Inflammatory macrophage treated with lipopolysaccharide for 1 hour (primary cell): ENCODE data around the gene POLR3A.
"Not testable (repeated sequence)": the region's sequence is repeated elsewhere in the genome, so short reads cannot be mapped to it uniquely, and the experiment has no call there.

Experiments used
- DNase-seq, 2 donors: peaks; one replicate each; pipeline ENCODE4 v3.0.0-alpha.2; 2020 to 2022

Gene POLR3A

DNA sequence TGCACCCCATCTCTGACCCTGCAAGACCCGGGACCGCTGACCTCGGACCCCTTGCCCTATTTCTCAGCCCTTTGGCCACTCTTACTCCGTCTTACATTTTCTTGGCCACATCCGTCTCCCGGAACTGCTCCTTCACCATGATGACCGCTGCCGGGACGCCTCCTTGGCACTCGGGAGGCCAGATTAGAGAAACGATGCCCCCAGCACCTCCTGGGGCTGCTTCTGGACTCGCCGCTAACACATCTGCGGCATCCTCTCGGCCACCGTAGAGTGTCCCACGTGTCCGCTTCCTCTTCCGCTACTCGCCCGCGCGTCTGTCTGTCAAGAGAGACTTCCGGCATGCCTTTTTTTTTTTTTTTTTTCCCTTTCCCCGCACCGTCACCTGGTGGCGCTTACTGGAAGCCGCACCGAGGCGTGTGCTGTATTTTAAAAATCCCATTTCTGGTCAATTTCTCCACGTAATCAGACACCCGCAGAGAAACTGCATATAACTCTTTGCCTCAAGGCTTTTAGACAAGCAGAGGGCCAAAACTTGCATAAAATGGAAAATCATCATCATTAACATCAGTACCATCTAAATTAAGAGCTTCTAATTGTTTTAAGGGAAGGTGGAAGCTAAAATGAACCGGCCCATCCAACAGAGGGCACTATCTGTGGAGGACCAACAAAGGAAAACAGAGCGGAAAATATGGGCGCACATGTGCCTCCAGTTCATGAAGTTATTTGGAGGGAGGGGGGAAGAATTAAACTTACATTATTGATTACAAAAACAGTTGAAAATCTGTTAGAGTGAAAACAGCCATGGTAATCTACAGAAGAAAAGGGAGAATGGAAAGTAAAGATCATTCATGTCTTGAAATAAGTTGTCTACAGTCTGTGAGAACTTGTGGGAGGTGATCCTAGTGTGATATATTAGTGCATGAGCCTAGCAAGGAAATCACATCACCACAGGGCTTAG lies at the start of gene POLR3A:
Gene POLR3A, minus strand, starts transcription at position 247 of the 958 bp plus-strand sequence. Its CDS starts 108 bp downstream, at position 139.
- DNase-seq = peak; percentile 94 to 95

DNA sequence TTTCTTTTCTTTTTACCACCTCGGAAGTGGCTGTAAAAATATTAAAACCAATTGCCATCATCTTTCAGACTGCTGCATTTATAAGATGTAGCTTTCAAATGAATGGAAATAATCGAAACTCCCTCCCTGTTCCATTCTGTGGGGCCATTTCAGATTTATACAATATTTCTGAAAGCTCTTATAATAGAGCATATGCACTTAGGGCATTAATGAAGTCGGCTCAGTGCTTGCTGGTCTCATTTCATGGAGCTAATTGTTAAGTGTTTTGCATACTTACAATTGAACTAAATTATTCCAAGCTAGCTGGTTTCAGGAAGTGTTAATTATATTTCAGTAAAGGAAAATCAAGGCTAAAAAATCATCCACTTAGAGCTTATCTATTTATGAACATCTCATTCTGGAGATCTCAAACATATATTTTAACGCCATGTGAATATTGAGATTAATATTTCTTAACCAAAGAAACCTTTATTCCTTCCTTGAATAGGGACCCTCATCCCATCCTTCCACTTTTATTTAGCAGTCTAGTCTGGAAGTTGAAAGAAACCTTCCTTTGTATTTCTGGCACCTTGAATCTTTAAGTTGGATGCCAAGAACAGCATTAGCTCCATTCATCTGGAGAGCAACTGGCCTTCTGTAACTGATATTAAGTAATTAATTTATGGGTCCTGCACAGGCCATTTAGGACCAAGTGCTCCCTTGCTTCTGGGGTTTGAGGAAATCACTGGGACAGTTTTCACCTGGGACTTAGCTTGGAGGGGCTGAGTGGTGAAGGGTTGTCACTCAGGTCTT lies 49.4 kb upstream of the POLR3A start:
- DNase-seq = no peak

DNA sequence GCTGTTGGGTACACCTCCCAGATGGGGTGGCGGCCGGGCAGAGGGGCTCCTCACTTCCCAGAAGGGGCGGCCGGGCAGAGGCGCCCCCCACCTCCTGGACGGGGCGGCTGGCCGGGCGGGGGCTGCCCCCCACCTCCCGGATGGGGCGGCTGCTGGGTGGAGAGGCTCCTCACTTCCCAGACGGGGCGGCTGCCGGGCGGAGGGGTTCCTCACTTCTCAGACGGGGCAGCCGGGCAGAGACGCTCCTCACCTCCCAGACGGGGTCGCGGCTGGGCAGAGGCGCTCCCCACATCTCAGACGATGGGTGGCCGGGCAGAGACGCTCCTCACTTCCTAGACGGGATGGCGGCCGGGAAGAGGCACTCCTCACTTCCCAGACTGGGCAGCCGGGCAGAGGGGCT lies 46.5 kb upstream of the POLR3A start:
- DNase-seq = not testable (repeated sequence)

DNA sequence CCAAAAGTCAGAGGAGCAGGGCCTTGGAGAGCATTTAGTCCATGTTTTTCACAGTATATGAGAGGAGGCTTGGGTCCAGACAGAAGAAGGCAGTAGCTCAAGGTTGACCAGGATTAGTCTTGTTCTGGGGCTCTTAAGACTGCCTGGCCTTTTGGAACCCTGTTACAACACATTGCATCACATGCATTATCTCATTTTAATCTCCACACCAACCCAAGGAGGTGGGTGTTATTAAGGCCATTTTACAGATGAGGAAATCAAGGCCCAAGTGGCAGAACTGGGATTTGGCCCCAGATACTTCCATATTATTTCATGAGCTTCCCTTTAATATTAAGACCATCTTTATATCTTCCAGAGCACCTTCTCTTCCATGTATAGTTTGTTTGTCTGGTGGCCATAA lies 43.2 kb upstream of the POLR3A start:
- no peak for DNase-seq

DNA sequence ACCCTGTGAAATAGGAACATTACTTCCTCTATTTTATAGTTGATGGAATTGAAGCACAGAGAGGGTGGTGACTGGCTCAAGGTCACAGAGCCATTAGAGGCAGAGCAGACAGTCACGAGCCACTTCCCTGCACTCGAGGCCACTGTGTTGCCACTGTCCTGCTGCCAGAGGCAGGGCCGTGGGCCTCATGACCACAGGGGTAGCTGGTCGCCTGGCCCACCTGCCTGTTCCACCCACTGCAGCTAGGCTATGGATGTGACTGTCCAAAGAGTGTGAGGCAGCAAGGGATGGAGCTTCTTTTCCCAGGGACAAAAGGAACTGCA lies 42.5 kb upstream of the POLR3A start:
- DNase-seq = no peak

DNA sequence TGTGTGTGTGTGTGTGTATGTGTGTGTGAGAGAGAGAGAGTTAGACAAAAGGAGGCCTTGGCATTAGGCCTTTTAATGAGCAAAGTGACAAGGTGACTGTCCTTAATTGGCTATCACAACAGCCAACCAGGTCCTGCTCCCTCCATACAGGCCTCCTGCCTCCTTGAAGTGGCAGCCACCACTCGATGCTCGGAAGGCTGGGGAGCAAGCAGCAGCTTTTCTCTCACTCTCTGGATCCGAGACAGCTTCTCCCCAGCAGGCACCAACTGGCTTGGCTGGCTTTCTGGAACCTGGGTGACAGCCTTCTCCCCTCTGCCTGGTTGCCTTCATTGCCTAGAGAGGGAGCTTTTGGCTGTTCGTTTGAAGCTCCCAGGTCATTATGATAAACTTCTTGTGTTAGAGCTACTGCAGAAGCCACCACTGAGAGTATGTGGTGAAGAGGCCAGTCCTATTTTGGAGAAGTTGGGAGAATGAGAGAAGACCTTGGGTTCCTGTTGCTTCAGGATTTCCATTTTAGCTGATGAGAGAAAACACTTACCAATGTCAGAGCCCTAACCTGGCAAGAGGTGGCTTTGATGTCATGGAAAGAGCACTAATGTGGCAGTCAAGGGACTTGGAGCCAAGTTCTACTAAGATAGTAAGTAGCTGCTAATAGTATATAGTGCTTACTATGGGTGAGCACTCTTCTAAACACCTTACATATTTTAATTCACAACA lies 42.0 kb upstream of the POLR3A start:
- no peak for DNase-seq

DNA sequence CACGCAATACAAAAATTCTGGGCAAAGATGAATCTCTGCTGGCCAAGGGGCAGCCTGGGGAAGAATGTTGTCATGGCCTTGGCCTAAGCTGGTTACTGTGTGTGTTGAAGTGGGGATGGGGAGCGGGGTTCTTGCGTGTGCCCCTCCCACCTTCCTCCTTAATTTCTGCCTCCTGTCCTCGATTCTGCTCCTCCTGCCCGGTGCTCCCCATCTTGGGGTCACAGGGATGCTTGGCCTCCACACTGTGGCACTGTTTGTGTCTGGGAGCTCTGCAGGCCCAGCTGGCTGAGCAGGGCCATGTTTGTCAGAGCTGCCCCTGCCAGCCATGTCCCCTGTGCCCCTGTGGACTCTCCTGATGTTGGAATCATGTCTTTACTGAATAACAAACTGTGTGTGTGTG lies 41.4 kb upstream of the POLR3A start:
- DNase-seq = no peak

DNA sequence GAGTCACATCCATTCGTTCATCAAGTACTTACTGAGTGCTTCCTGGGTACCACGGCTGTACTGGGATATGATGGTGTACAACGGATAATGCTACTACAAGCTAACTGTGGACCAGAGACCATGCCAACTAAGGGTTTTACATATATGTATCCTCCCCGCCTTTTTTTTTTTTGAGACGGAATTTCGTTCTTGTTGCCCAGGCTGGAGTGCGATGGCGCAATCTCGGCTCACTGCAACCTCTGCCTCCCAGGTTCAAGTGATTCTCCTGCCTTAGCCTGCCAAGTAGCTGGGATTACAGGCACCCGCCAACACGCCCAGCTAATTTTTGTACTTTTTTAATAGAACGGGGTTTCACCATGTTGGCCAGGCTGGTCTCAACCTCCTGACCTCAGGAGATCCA lies 40.7 kb upstream of the POLR3A start:
- DNase-seq = not testable (repeated sequence)

DNA sequence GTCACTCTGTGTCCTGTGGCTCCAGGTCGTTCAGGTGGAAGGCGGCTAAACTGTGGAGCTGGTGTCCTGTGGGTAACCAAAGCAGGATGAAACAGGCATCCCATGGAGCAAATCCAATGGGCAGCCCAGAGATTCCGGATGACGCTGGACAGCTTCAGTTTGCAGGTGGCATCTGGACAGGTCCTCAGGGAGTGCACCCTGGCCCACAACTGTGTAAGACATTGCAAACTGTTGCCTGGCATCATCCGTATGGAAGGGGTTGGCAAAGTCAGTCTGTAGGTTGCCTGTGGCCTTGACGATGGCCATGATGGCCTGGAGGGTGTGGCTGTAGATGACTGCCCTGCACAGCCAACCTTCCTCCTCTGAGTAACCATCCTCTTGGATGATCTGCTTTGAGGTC lies 39.8 kb upstream of the POLR3A start:
- no peak for DNase-seq

DNA sequence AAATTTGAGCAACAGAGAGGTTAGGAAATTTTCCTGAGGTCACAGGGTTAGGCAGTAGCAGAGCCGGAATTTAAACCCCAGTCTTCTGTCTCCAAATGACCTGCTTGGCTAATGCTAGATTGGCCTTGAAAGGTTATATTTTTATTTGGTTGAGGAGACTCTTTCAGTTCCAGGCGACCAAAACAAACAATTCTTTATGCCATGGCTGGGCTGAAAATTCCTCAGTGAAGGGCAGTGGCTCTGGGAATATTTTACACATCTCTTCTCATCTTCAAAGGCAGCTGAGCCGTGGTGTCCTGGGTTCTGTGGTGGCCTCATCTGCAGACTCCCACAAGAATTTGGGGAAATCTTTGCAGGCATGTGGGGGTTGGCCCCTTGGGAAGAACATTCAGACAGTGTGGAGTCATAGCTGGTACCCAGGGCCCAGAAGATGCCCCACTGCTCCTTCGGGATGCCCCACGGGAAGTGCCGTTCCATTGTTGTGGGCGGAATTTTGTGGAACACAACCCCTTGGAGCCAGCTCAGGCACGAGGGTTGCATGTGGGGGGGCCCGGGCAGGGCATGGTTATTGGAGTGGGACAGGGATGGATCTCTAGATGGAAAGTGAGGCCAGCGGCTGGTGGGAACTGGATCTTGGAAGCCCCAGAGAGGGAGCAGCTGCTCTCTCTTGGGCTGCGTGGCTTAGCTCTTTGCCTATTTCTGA lies 37.6 kb upstream of the POLR3A start:
- DNase-seq = no peak

DNA sequence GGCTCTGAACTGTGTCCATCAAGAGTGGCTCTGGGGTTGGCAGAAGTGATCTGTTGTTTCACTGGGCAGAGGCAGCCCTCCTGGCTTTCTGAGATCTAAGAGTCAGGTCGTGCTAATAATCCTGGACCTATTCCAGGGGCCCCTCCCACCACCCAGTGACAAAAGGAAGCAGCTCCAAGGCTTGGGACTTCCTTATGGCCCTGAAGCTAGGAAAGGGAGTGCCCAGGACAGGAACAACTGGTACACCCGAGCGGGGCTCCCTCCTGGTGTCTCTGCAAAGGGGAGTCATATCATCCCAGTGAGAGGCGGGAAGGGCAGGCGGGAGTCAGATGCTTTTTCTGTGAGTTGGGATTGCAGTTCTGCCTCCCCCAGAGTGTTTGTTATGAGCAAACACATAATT lies 36.7 kb upstream of the POLR3A start:
- no peak for DNase-seq

DNA sequence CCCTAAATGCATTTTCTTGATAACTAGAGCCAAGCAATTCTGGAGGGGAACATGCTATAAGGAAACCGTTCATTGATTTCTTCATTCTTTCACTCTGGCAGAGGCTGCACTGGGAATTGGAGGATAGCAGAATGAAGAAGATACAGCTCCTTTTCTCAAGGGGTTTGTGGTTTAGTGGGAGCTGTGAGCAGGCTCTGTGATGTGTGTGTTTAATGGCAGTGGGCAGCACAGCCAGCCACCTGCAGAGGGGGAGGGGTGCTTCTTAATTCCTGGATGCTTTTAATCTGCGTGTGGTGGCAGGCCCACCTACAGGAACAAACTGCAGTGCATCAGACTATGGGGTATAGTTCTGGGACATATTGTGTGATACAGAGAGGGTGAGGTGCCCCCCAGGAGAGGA lies 36.3 kb upstream of the POLR3A start:
- no peak for DNase-seq

DNA sequence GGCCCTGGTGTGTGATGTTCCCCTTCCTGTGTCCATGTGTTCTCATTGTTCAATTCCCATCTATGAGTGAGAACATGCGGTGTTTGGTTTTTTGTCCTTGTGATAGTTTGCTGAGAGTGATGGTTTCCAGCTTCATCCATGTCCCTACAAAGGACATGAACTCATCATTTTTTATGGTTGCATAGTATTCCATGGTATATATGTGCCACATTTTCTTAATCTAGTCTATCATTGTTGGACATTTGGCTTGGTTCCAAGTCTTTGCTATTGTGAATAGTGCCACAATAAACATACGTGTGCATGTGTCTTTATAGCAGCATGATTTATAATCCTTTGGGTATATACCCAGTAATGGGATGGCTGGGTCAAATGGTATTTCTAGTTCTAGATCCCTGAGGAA lies 35.6 kb upstream of the POLR3A start:
- not testable (repeated sequence) for DNase-seq

DNA sequence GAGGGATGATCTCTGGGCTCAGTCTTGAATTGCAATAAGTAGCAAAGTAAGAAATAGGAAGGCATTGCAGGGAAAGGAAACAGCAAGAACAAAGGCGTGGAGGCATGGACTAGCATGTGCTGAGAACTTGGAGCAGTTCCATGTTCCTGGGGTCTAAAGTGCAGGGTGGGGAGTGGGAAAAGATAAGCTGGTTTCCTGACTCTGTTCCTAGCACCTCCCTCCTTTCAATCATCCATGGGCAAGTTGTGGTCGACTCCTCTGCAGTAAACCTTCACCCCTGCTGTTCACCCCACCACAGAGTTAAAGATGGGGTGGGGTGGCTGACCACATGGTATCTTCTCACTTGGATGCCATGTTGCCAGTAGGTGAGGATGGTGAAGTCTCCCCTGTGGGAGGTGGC lies 33.9 kb upstream of the POLR3A start:
- no peak for DNase-seq

DNA sequence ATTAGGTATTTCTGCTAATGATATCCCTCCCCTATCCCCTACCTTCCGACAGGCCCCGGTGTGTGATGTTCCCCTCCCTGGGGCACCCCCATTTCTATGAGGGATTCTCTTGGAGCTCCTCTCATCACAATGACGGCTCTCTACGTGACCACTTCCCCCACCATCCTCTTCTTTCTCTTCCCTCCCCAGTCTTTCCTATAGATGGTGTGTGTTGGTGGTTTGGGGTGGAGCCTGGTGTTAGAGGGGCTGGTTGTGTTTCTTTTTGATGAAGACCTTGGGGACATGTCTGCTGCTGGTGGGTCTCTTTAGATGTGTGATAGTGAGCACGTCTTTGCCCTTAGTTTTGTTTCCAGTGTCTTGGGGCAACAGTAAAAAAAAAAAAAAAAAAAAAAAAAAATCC lies 33.0 kb upstream of the POLR3A start:
- DNase-seq = no peak

DNA sequence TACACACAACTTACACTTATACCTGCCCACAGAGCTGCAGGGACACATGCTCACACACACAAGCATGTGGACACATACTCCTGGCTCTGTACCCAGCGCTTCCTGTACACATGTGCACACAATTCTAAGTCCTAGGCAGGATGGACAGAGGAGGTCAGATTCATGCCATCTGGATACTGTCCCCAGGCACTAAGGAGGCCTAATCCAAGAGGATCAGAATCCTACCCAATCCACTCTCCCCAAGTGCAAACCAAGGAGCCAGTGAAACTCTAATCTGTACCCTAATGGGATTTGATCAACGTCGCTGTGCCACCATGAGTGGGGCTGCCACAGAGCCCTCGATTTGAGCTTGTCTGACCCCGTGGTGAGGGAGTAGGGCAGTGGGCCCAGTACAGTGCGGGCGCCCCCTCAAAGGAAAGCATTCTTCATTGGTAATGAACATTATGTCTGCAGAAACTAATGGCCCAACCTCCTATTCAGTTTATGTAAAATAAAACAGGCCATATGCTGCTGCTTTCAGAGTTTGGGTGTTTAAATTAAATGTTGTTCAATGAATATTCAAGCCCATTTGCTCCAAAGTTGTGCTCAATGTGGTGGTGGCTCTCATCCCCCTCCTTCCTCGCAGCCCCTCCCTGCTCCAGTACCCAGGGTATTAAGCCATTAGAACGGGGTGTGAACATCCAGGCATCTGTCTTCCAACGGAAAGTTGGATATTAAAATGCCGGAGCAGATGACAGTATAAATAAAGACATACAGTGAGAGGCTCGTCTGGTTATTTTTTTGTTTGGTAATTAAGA lies 30.8 kb upstream of the POLR3A start:
- DNase-seq = no peak

DNA sequence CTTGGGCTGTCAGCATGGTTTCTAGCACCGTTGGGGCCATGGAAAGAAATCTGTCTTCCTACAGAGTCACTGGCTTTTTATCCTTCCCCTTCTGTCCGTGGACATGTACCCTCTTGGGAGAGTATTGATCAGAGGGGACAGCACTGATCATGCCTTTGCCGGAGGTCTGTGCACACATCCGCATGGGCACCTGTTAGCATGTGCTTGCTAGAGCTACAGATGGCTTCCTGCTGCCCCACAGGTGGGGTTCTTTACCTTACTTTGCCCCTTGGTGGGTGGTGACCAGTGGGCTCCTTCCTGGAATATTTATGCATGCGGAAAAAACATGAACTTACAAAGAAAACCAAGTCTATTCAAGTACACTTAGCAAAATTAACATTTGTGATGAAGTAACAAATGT lies 29.2 kb upstream of the POLR3A start:
- DNase-seq = no peak

DNA sequence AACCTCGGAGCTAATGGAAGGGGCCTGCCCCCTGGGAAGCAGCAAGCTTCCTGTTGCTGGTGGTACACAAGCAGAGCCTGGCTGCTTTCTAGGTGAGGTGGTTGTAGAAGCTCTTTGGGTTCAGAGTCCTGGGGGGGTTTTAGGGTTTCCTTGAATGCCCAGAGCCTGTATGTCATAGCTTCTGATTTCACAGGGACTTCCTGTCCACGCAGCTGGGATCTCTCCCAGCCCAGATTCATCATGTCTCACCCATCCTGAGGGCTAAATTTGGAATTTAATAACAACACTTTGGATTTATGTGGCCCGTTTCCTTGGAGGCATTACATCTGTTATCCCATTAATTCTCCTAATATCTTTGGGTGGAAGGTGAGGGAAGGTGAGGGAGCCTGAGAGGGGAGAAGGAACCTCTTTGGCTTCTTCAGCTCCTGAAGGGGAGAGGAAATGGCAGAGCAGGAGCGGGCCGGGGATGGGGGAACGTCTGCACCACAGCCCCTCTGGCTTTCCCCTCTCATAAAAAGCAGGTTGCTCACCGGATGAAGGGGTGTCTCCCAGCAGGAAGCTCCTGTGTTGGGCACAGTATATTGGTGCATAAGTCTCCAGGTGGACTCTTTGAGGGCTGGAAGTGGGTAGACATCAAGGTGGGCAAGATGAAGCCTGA lies 24.0 kb upstream of the POLR3A start:
- DNase-seq = no peak

DNA sequence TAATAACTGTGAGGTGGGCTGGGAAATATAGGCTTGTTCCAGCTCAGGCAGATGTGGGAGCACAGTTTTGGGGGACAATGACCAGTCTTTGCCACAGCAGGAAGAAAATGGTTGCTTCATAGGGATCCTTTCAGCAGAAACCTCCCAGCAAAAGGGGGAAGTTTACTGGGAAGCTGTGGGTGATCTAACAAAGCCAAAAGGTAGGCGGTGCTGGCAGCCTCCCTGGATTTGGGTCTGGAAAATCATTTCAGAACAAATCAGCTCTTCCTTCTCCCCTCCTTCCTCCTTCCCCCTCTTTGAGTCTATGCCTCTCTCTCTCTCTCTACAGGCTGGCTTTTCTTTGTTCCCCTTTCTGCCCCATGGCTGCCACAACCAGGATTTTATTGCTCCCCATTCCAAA lies 20.5 kb upstream of the POLR3A start:
- DNase-seq = peak; percentile 34 to 56

DNA sequence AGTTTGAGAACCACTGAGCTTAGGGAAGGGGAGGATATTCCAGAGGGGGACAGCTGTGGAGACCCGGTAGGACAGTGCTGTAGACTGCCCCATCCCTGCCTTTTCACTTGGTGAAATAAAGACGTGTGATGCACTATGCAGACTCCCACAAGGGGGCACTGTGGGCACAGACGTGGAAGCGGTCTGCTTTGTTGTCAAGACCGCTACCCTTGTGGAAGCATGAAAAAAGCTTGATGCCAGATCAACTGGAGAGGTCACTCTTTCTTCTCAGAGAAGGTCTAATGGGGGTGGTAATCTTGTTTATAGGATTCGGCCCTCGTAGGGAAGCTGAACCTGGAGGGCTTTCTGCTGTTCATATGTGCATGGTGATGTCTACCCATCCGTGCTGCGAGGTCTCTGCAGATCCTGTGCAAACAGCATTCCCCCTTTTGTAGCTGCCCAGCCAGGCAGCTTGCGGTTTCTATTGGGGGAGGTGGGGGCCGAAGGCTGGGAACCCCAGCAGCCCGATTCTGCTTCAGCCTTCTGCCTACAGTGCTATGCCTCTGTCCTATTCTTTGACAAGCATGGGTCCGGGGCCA lies 18.1 kb upstream of the POLR3A start:
- peak; percentile 54 to 96 for DNase-seq

DNA sequence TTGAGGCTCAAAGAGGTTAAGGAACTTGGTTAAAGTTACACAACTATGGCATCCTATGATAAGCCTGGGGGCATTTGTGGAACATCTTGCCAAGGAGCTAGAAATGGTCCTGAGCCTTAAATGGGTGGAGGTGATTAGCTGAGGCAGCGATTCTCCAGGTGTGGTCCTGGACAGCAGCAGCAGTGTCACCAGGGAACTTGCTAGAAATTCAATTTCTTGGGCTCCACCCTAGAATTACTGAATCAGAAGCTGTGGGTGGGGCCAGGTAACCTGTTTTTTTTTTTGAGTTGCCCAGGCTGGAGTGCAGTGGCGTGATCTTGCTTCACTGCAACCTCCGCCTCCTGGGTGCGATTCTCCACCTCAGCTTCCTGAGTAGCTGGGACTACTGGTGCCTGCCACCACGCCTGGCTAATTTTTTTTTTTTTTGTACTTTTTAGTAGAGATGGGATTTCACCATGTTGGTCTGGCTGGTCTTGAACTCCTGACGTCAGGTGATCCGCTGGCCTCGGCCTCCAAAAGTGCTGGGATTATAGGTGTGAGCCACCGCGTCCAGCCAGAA lies 17.5 kb upstream of the POLR3A start:
- DNase-seq = no peak
